Liver (tissue), 9 donors: ENCODE data around the gene ALPK3. TPM values are rescaled to one million over a fixed set of nuclear protein-coding genes. Genes with fewer than 3 reads are reported as not detected.
A peak's percentile ranks its signal among the peaks of the same experiment; 100 is the strongest.

ENCODE experiments used
- DNase-seq: peaks from one replicate; pipeline ENCODE4 v3.0.0-alpha.2; 2017; ENCODE audit warnings: low spot score
- H3K27ac ChIP-seq, 2 donors: one replicate each; pipeline ENCODE4 v1.7.0; 2013; ENCODE audit warnings: inconsistent platforms in 2 of 2, low read length in 2 of 2, control low read depth in 1 of 2, low read depth in 1 of 2, mild to moderate bottlenecking in 1 of 2
- H3K27me3 ChIP-seq, 4 donors: one replicate each; pipeline versions ENCODE4 v1.6.1 to v1.7.0; 2013; ENCODE audit warnings: low read length in 3 of 4, inconsistent platforms in 1 of 4, mild to moderate bottlenecking in 1 of 4, moderate library complexity in 1 of 4; ENCODE audit not compliant: control insufficient read depth in 4 of 4, insufficient read depth in 4 of 4
- H3K36me3 ChIP-seq, 4 donors: one replicate each; pipeline versions ENCODE4 v1.6.1 to v1.7.0; 2013; ENCODE audit warnings: low read length in 3 of 4, mild to moderate bottlenecking in 3 of 4, low read depth in 1 of 4, moderate library complexity in 1 of 4; ENCODE audit not compliant: control insufficient read depth in 4 of 4, insufficient read depth in 3 of 4
- H3K4me1 ChIP-seq, 4 donors: one replicate each; pipeline versions ENCODE4 v1.6.1 to v1.7.0; 2013; ENCODE audit warnings: low read length in 3 of 4, mild to moderate bottlenecking in 3 of 4, moderate library complexity in 1 of 4; ENCODE audit not compliant: control insufficient read depth in 4 of 4, insufficient read depth in 4 of 4
- H3K4me3 ChIP-seq, 3 donors: one replicate each; pipeline versions ENCODE4 v1.6.1 to v1.7.0; 2013; ENCODE audit warnings: low read length in 3 of 3, control low read depth in 1 of 3, low read depth in 1 of 3, mild to moderate bottlenecking in 1 of 3
- H3K9ac ChIP-seq, 2 donors: one replicate each; pipeline ENCODE4 v1.7.0; 2013; ENCODE audit warnings: low read length in 2 of 2, mild to moderate bottlenecking in 2 of 2, moderate library complexity in 2 of 2, control low read depth in 1 of 2, low read depth in 1 of 2
- H3K9me3 ChIP-seq, 4 donors: one replicate each; pipeline versions ENCODE4 v1.6.1 to v1.7.0; 2013; ENCODE audit warnings: low read length in 3 of 4; ENCODE audit not compliant: control insufficient read depth in 4 of 4
- EGR1 ChIP-seq, 2 donors: IDR thresholded peaks; 2 replicates each; pipeline ENCODE4 v1.6.1; 2016 to 2018; ENCODE audit warnings: antibody characterized with exemption in 2 of 2, low read depth in 2 of 2
- FOXA2 ChIP-seq: IDR thresholded peaks from 2 replicates; pipeline ENCODE4 v1.6.1; 2016; ENCODE audit warnings: antibody characterized with exemption
- GABPA ChIP-seq, 2 donors: IDR thresholded peaks in 1 of 2; conservative IDR thresholded peaks in 1 of 2; 2 replicates each; pipeline ENCODE4 v1.6.1; 2016; ENCODE audit warnings: antibody characterized with exemption in 2 of 2, mild to moderate bottlenecking in 1 of 2, moderate library complexity in 1 of 2
- HNF4A ChIP-seq, 2 donors: conservative IDR thresholded peaks; 2 replicates each; pipeline ENCODE4 v1.6.1; 2016; ENCODE audit warnings: antibody characterized with exemption in 2 of 2, mild to moderate bottlenecking in 2 of 2
- RAD21 ChIP-seq, 2 donors: IDR thresholded peaks; 2 replicates each; pipeline ENCODE4 v1.6.1; 2016; ENCODE audit warnings: antibody characterized with exemption in 2 of 2, mild to moderate bottlenecking in 2 of 2
- YY1 ChIP-seq: IDR thresholded peaks from 2 replicates; pipeline ENCODE4 v1.6.1; 2016; ENCODE audit warnings: antibody characterized with exemption, mild to moderate bottlenecking
- WGBS: extraction: QIAGEN DNeasy Blood & Tissue Kit; methylation state at CpG from one replicate; pipeline ENCODE4 v1.1.7; 2013; 5-methylcytosine and 5-hydroxymethylcytosine counted together
- polyA plus RNA-seq, 2 donors: library from polyadenylated mRNA; stranded (reverse) in 1 of 2; unstranded in 1 of 2; fragments of 200-250 nt in 1 of 2; fragments of >200 nt in 1 of 2; fragmentation: Nextera tagmentation in 1 of 2; extraction: Ambion mirVana in 1 of 2; gene quantifications; one replicate each; pipeline versions ENCODE4 v1.2.1 to v1.2.3, GENCODE V29; 2013 to 2015
- total RNA-seq, 2 donors: library from RNA; depleted of rRNA; stranded (reverse); fragments of >200 nt; gene quantifications; one replicate each; pipeline ENCODE4 v1.2.3, GENCODE V29; 2014
- TF ChIP-seq, protein P1 (sequence below): IDR thresholded peaks from 2 replicates; pipeline ENCODE4 v1.6.1; 2016; ENCODE audit warnings: antibody characterized with exemption
- TF ChIP-seq, protein P2 (sequence below): IDR thresholded peaks from 2 replicates; pipeline ENCODE4 v1.6.1; 2016; ENCODE audit warnings: antibody characterized with exemption
- TF ChIP-seq, protein P3 (sequence below): IDR thresholded peaks from 2 replicates; pipeline ENCODE4 v1.6.1; 2016; ENCODE audit warnings: antibody characterized with exemption, mild to moderate bottlenecking
- donor health status: healthy.
- donor health status: healthy.
- donor health status: healthy.
- donor health status: healthy.
- donor health status: healthy.

Gene ALPK3
- total and polyA plus RNA-seq, 4 donors, result 0.96 to 10.0 (median 2.8) TPM

DNA sequence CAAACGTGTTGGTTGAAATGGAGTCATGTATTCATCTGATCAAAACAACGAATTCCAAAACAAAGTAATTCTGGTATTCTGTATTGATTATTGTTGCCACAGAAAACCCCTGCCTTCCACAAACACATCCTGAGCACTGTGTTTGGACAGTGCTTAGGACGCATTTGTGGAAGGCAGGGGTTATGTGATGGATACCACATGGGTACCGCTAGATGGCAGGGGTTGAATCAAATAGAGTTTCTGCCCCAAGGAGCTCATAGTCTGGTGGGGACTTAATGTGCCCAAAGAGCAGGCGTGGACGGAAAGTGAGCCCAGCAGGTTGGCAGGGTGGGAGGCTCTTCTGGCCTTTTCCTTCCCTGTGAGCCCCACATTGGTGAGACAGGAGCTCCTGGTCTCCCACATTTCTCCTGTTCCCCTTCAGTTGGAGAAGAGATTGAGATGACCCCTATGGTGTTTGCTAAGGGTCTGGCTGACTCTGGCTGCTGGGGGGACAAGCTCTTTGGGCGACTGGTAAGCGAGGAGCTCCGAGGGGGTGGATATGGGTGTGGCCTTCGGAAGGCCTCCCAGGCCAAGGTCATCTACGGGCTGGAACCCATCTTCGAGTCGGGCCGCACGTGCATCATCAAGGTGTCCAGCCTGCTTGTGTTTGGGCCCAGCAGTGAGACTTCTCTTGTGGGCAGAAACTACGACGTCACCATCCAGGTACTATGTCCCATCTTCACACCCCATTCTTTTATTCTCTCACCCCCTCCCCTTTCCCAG lies 45.2 kb downstream of the ALPK3 start:
- no peak for TF ChIP-seq EGR1 (IDR thresholded peaks at IDR 0.05; ENCODE audit: low read depth in 2 of 2)
- peak in 1 of 2 donors; percentile 35 for TF ChIP-seq RAD21 (IDR thresholded peaks at IDR 0.05)
- TF ChIP-seq, protein P1, sequence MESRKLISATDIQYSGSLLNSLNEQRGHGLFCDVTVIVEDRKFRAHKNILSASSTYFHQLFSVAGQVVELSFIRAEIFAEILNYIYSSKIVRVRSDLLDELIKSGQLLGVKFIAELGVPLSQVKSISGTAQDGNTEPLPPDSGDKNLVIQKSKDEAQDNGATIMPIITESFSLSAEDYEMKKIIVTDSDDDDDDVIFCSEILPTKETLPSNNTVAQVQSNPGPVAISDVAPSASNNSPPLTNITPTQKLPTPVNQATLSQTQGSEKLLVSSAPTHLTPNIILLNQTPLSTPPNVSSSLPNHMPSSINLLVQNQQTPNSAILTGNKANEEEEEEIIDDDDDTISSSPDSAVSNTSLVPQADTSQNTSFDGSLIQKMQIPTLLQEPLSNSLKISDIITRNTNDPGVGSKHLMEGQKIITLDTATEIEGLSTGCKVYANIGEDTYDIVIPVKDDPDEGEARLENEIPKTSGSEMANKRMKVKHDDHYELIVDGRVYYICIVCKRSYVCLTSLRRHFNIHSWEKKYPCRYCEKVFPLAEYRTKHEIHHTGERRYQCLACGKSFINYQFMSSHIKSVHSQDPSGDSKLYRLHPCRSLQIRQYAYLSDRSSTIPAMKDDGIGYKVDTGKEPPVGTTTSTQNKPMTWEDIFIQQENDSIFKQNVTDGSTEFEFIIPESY, result no peak
- TF ChIP-seq, protein P2, sequence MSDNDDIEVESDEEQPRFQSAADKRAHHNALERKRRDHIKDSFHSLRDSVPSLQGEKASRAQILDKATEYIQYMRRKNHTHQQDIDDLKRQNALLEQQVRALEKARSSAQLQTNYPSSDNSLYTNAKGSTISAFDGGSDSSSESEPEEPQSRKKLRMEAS, result no peak
- no peaks in the 10 kb centered on the region for H3K27me3 ChIP-seq
- no peak overlapping the region for H3K9ac ChIP-seq
- no peaks in the 10 kb centered on the region for H3K36me3 ChIP-seq
- H3K27ac ChIP-seq, result no peak overlapping the region
- no peak for DNase-seq
- H3K4me1 ChIP-seq, result peaks cover 0 to 6% (median 0%) of the 10 kb centered on the region in 4 donors
- H3K4me3 ChIP-seq, result no peak overlapping the region
- WGBS, result 93% methylated on average over 17 of the region's 17 CpGs
- H3K9me3 ChIP-seq, result no peaks in the 10 kb centered on the region

DNA sequence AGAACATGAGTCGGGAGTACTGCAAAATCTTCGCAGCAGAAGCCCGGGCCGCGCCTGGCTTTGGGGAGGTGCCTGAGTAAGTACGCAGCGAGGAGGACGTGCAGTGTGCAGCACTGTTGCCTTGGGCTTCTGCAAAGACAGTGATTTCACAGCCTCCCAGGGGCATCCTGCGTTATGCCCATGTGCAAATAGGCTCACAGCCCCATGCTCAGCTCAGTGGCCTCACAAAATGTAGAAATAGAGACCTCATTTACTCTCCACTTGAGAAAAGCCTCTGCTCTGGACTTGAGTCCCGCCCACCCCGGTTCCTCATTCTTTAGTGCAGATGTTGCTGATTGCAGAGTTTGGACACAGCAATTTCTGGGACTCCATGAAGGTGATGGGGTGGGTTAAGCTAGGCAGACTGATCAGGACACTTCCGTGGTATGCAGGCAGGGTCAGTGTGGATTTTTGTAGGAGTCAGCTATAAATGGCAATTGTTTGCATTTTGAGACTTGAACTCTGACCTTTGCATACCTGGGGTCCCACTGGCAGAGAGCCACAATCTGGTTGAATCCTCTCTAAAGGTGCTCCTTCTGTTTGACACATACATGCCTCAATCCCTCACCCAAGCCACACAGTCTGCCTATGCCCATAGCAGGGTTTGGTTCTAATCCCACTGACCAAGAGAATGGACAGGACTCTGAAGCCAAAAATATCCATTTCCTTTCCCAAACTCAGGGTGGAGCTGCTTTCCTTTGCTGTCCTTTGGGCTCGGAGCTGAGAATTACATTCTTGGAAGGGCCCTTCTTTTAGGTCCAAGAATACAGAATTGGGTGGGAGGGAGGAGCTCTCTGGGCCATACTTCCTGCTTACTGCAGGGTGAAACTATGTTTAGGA lies 46.6 kb downstream of the ALPK3 start:
- Histone ChIP-seq H3K36me3 (no peaks in the 10 kb centered on the region), H3K4me3 (no peak overlapping the region), H3K4me1 (peaks cover 0 to 6% (median 0%) of the 10 kb centered on the region in 4 donors), H3K27ac (no peak overlapping the region), H3K9ac (no peak overlapping the region), H3K27me3 (no peaks in the 10 kb centered on the region), H3K9me3 (no peaks in the 10 kb centered on the region)
- 88% methylated on average over 13 of the region's 13 CpGs for WGBS
- no peak for DNase-seq
- TF ChIP-seq GABPA (IDR thresholded peaks at IDR 0.05 in 1 of 2, conservative IDR thresholded peaks at IDR 0.05 in 1 of 2), result no peak
- TF ChIP-seq, protein P3, sequence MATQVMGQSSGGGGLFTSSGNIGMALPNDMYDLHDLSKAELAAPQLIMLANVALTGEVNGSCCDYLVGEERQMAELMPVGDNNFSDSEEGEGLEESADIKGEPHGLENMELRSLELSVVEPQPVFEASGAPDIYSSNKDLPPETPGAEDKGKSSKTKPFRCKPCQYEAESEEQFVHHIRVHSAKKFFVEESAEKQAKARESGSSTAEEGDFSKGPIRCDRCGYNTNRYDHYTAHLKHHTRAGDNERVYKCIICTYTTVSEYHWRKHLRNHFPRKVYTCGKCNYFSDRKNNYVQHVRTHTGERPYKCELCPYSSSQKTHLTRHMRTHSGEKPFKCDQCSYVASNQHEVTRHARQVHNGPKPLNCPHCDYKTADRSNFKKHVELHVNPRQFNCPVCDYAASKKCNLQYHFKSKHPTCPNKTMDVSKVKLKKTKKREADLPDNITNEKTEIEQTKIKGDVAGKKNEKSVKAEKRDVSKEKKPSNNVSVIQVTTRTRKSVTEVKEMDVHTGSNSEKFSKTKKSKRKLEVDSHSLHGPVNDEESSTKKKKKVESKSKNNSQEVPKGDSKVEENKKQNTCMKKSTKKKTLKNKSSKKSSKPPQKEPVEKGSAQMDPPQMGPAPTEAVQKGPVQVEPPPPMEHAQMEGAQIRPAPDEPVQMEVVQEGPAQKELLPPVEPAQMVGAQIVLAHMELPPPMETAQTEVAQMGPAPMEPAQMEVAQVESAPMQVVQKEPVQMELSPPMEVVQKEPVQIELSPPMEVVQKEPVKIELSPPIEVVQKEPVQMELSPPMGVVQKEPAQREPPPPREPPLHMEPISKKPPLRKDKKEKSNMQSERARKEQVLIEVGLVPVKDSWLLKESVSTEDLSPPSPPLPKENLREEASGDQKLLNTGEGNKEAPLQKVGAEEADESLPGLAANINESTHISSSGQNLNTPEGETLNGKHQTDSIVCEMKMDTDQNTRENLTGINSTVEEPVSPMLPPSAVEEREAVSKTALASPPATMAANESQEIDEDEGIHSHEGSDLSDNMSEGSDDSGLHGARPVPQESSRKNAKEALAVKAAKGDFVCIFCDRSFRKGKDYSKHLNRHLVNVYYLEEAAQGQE, result no peak
- no peak for TF ChIP-seq FOXA2
- no peak for TF ChIP-seq YY1
- peak; percentile 34 to 55 for TF ChIP-seq RAD21 (IDR thresholded peaks at IDR 0.05)
- TF ChIP-seq HNF4A (conservative IDR thresholded peaks at IDR 0.05), result no peak
